Caco-2 (cell line): ENCODE data around the gene SHROOM3. TPM values are rescaled to one million over a fixed set of nuclear protein-coding genes. Genes with fewer than 3 reads are reported as not detected.
A peak's percentile ranks its signal among the peaks of the same experiment; 100 is the strongest.

ENCODE experiments used
- BruUV-seq: library from RNA; stranded (reverse); fragments of 400-500 nt; replicated peaks from 2 replicates; lab custom pipeline; 2021; lab: Mats Ljungman, UMichigan
- CTCF ChIA-PET: fragments of 300-600 bp; sonication (Branson Sonifier 250); formaldehyde crosslinking; loops from one replicate; lab custom pipeline; 2022; ENCODE audit warnings: antibody characterized with exemption; lab: Charles Lee
- POLR2A ChIA-PET: fragments of 300-600 bp; sonication (Branson Sonifier 250); formaldehyde crosslinking; loops from one replicate; lab custom pipeline; 2022; ENCODE audit warnings: antibody characterized with exemption; lab: Charles Lee
- DNase-seq, 2 experiments: peaks; one replicate each; pipeline versions ENCODE4 v3.0.0 to v3.0.0-alpha.2; 2020 to 2022
- H3K27me3 ChIP-seq: replicated peaks from 2 replicates; pipeline ENCODE4 v1.6.0; 2011; ENCODE audit warnings: low read length; ENCODE audit not compliant: control insufficient read depth, insufficient read depth
- H3K36me3 ChIP-seq: 2 replicates; pipeline ENCODE4 v1.5.1; 2011; ENCODE audit warnings: low read length; ENCODE audit not compliant: control insufficient read depth, insufficient read depth
- H3K4me1 ChIP-seq: fragments of 250-450 bp; sonication (Bioruptor Pico); 2 replicates; pipeline ENCODE4 v1.5.1; 2020; ENCODE audit warnings: mild to moderate bottlenecking
- H3K4me3 ChIP-seq: 2 replicates; pipeline ENCODE4 v1.5.1; 2011; ENCODE audit warnings: low read depth, mild to moderate bottlenecking, control low read depth, low read length
- H3K9me3 ChIP-seq: fragments of 250-450 bp; sonication (Bioruptor Pico); 2 replicates; pipeline ENCODE4 v1.5.1; 2020; ENCODE audit warnings: mild to moderate bottlenecking, moderate library complexity
- H3K27ac Mint-ChIP-seq: one replicate; pipeline ENCODE4 v1.8.0; 2022; ENCODE audit warnings: mixed read lengths; ENCODE audit not compliant: unreplicated experiment
- H3K27me3 Mint-ChIP-seq: one replicate; pipeline ENCODE4 v1.8.0; 2022; ENCODE audit warnings: mixed read lengths; ENCODE audit not compliant: insufficient read depth, unreplicated experiment
- H3K36me3 Mint-ChIP-seq: one replicate; pipeline ENCODE4 v1.8.0; 2022; ENCODE audit warnings: mild to moderate bottlenecking, mixed read lengths; ENCODE audit not compliant: insufficient read depth, unreplicated experiment
- H3K4me1 Mint-ChIP-seq: one replicate; pipeline ENCODE4 v1.8.0; 2022; ENCODE audit warnings: low read depth, mixed read lengths; ENCODE audit not compliant: unreplicated experiment
- H3K4me3 Mint-ChIP-seq: one replicate; pipeline ENCODE4 v1.8.0; 2022; ENCODE audit warnings: mild to moderate bottlenecking, moderate library complexity, mixed read lengths; ENCODE audit not compliant: unreplicated experiment
- H3K9me3 Mint-ChIP-seq: one replicate; pipeline ENCODE4 v1.8.0; 2022; ENCODE audit warnings: mixed read lengths; ENCODE audit not compliant: unreplicated experiment
- CTCF ChIP-seq, 2 experiments: fragments of 200-600 bp in 1 of 2; IDR thresholded peaks; 1 replicate in 1 of 2; 2 replicates in 1 of 2; pipeline versions ENCODE4 v1.5.1 to v1.8.0; 2011 to 2022; ENCODE audit warnings: antibody characterized with exemption in 1 of 2, control low read depth in 1 of 2, inconsistent platforms in 1 of 2, low read depth in 1 of 2, low read length in 1 of 2, mild to moderate bottlenecking in 1 of 2, moderate library complexity in 1 of 2; ENCODE audit not compliant: insufficient read depth in 1 of 2, severe bottlenecking in 1 of 2, unreplicated experiment in 1 of 2
- intact Hi-C: fragments of 100-400 bp; cut with micrococcal nuclease; formaldehyde crosslinking; loops from one replicate; pipeline ENCODE4 v1.10.0; 2022; ENCODE audit not compliant: unreplicated experiment
- total RNA-seq: library from RNA; stranded (reverse); gene quantifications from 2 replicates; pipeline ENCODE4 v1.2.3, GENCODE V29; 2022

SHROOM3 gene
- total RNA-seq, 1 experiment from 2014 or later, result 16.3 TPM

DNA sequence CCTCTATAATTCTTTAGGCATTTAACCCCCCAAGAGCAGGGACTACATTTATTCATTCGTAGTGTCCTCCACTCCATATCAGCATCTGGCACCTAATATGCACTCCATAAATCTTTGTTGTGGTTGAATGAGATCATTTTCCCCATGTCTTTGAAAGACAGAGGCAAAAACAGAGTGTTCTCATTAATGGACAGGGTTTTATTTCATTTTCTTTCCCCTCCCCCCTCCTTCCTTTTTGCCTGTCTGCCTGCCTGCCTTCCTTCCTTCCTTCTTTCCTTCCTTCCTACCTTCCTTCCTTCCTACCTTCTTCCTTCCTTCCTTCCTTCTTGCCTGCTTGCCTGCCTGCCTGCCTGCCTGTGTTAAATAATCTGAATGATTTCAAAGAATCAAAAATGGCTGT, 83.2 kb downstream of the SHROOM3 start:
- H3K9me3 Mint-ChIP-seq, result no peaks in the 10 kb centered on the region
- no TSS peak for BruUV-seq
- DNase-seq, result no peak
- H3K9me3 ChIP-seq, result no peaks in the 10 kb centered on the region
- no peaks in the 10 kb centered on the region for H3K36me3 ChIP-seq
- no peak overlapping the region for H3K4me3 ChIP-seq
- H3K27me3 ChIP-seq, result no peaks in the 10 kb centered on the region
- intact Hi-C loops, result no loop called here
- H3K4me1 ChIP-seq, result no peaks in the 10 kb centered on the region
- no peaks in the 10 kb centered on the region for H3K4me1 Mint-ChIP-seq
- H3K27ac Mint-ChIP-seq, result no peak overlapping the region
- H3K4me3 Mint-ChIP-seq, result no peak overlapping the region
- H3K36me3 Mint-ChIP-seq, result no peaks in the 10 kb centered on the region
- ChIA-PET POLR2A (no interaction called here), CTCF (interaction anchor here (0.5 kb wide), 1 partner anchor 179 kb away, joined by 4 read pairs; no protein-coding TSS in a partner anchor)
- TF ChIP-seq CTCF (IDR thresholded peaks at IDR 0.05; ENCODE audit: insufficient read depth in 1 of 2, low read depth in 1 of 2, low read length in 1 of 2, severe bottlenecking in 1 of 2, unreplicated experiment in 1 of 2), result no peak
- no peaks in the 10 kb centered on the region for H3K27me3 Mint-ChIP-seq

GRCh38 chr4:76523593-76523992, 88.6 kb downstream of the SHROOM3 start:
- Histone ChIP-seq H3K4me1 (peaks cover 18% of the 10 kb centered on the region), H3K4me3 (no peak overlapping the region), H3K9me3 (no peaks in the 10 kb centered on the region), H3K27me3 (no peaks in the 10 kb centered on the region), H3K36me3 (no peaks in the 10 kb centered on the region)
- no peaks in the 10 kb centered on the region for H3K27me3 Mint-ChIP-seq
- CTCF ChIA-PET, result no interaction called here
- peaks cover 31% of the 10 kb centered on the region for H3K4me1 Mint-ChIP-seq
- no peak overlapping the region for H3K27ac Mint-ChIP-seq
- POLR2A ChIA-PET, result no interaction called here
- no peaks in the 10 kb centered on the region for H3K36me3 Mint-ChIP-seq
- peaks cover 5% of the 10 kb centered on the region for H3K9me3 Mint-ChIP-seq
- no TSS peak for BruUV-seq
- intact Hi-C loops, result no loop called here
- DNase-seq, result no peak
- no peak for TF ChIP-seq CTCF (IDR thresholded peaks at IDR 0.05; ENCODE audit: insufficient read depth in 1 of 2, low read depth in 1 of 2, low read length in 1 of 2, severe bottlenecking in 1 of 2, unreplicated experiment in 1 of 2)
- no peak overlapping the region for H3K4me3 Mint-ChIP-seq

GRCh38 chr4:76525751-76526150, 90.7 kb downstream of the SHROOM3 start:
- H3K9me3 ChIP-seq, result no peaks in the 10 kb centered on the region
- peaks cover 18% of the 10 kb centered on the region for H3K4me1 ChIP-seq
- ChIA-PET POLR2A (no interaction called here), CTCF (interaction anchor here (0.6 to 2.0 kb wide), 4 partner anchors 21 to 1501 kb away, joined by 3 to 8 read pairs (median 3); no protein-coding TSS in a partner anchor)
- no peaks in the 10 kb centered on the region for H3K36me3 ChIP-seq
- peak overlapping the region; percentile 94 for H3K27ac Mint-ChIP-seq
- H3K4me3 ChIP-seq, result no peak overlapping the region
- peaks cover 35% of the 10 kb centered on the region for H3K4me1 Mint-ChIP-seq
- TF ChIP-seq CTCF (IDR thresholded peaks at IDR 0.05; ENCODE audit: insufficient read depth in 1 of 2, low read depth in 1 of 2, low read length in 1 of 2, severe bottlenecking in 1 of 2, unreplicated experiment in 1 of 2), result no peak
- no peaks in the 10 kb centered on the region for H3K36me3 Mint-ChIP-seq
- intact Hi-C loops, result loop anchor here (2.0 to 5.0 kb wide), 4 partner anchors 23 to 62 kb away; no protein-coding TSS in a partner anchor
- no peaks in the 10 kb centered on the region for H3K27me3 Mint-ChIP-seq
- DNase-seq, result no peak
- no peak overlapping the region for H3K4me3 Mint-ChIP-seq
- no peaks in the 10 kb centered on the region for H3K27me3 ChIP-seq
- H3K9me3 Mint-ChIP-seq, result peaks cover 11% of the 10 kb centered on the region
- BruUV-seq, result no TSS peak
